H1 (cell line): ENCODE data around the gene GPR42. TPM values are rescaled to one million over a fixed set of nuclear protein-coding genes. Genes with fewer than 3 reads are reported as not detected.

Experiments used
- CTCF ChIA-PET: fragments of 300-600 bp; sonication (Branson Sonifier 250); formaldehyde crosslinking; loops from one replicate; lab custom pipeline; 2021; ENCODE audit not compliant: partially characterized antibody; lab: Charles Lee
- POLR2A ChIA-PET: fragments of 300-600 bp; sonication (Branson Sonifier 250); formaldehyde crosslinking; loops from one replicate; lab custom pipeline; 2021; ENCODE audit warnings: inconsistent platforms; ENCODE audit not compliant: partially characterized antibody; lab: Charles Lee
- DNase-seq, 2 experiments: peaks; one replicate each; pipeline versions ENCODE4 v3.0.0 to v3.0.0-alpha.2; 2010 to 2022; ENCODE audit warnings: low spot score in 2 of 2, low read depth in 1 of 2, mixed read lengths in 1 of 2
- FAIRE-seq: peaks from 2 replicates; lab custom pipeline; 2011; peaks lifted over from hg19 to GRCh38; lab: Jason Lieb, UNC
- H2AFZ ChIP-seq: 2 replicates; pipeline ENCODE4 v1.8.1; 2012; ENCODE audit warnings: low read length, inconsistent platforms
- H2AK5ac ChIP-seq: 2 replicates; pipeline ENCODE4 v1.6.1; 2013; ENCODE audit warnings: low read depth, low read length
- H2BK120ac ChIP-seq: replicated peaks from 2 replicates; pipeline ENCODE3; 2013; ENCODE audit warnings: low read depth, low read length, inconsistent platforms
- H2BK12ac ChIP-seq: 2 replicates; pipeline ENCODE4 v1.6.1; 2013; ENCODE audit warnings: low read depth, low read length
- H2BK15ac ChIP-seq: 2 replicates; pipeline ENCODE4 v1.6.1; 2013; ENCODE audit warnings: low read length
- H2BK20ac ChIP-seq: 2 replicates; pipeline ENCODE4 v1.6.1; 2013; ENCODE audit warnings: low read length
- H2BK5ac ChIP-seq: 2 replicates; pipeline ENCODE4 v1.6.1; 2013; ENCODE audit warnings: low read depth, low read length
- H3K14ac ChIP-seq: 2 replicates; pipeline ENCODE4 v1.6.1; 2013; ENCODE audit warnings: inconsistent platforms; ENCODE audit not compliant: insufficient read length
- H3K18ac ChIP-seq: 2 replicates; pipeline ENCODE4 v1.6.1; 2013; ENCODE audit warnings: low read length; ENCODE audit errors: extremely low read depth
- H3K23ac ChIP-seq: 2 replicates; pipeline ENCODE4 v1.6.1; 2013; ENCODE audit warnings: inconsistent platforms; ENCODE audit not compliant: insufficient read length
- H3K23me2 ChIP-seq: 2 replicates; pipeline ENCODE4 v1.6.1; 2013; ENCODE audit warnings: low read depth, low read length
- H3K27ac ChIP-seq: 2 replicates; pipeline ENCODE4 v1.6.1; 2011; ENCODE audit warnings: low read depth, low read length, inconsistent platforms
- H3K27me3 ChIP-seq, 4 experiments: replicated peaks in 1 of 4; 1 replicate in 1 of 4; 2 replicates in 3 of 4; pipeline versions ENCODE4 v1.6.1 to v1.8.1; 2011 to 2013; ENCODE audit warnings: low read length in 3 of 4, mild to moderate bottlenecking in 3 of 4, inconsistent platforms in 2 of 4, mixed read lengths in 2 of 4, moderate library complexity in 1 of 4; ENCODE audit not compliant: control insufficient read depth in 3 of 4, insufficient read depth in 3 of 4; ENCODE audit errors: extremely low read depth in 1 of 4
- H3K36me3 ChIP-seq, 4 experiments: 2 replicates each; pipeline versions ENCODE4 v1.6.1 to v1.8.1; 2011 to 2013; ENCODE audit warnings: mild to moderate bottlenecking in 4 of 4, low read length in 3 of 4, moderate library complexity in 2 of 4, control low read depth in 1 of 4, inconsistent platforms in 1 of 4; ENCODE audit not compliant: insufficient read depth in 4 of 4, control insufficient read depth in 2 of 4
- H3K4ac ChIP-seq: replicated peaks from 2 replicates; pipeline ENCODE3; 2013; ENCODE audit warnings: low read length, low read depth, mixed read lengths, inconsistent platforms; ENCODE audit not compliant: insufficient read length
- H3K4me1 ChIP-seq, 4 experiments: replicated peaks in 1 of 4; 1 replicate in 1 of 4; 2 replicates in 3 of 4; pipeline versions ENCODE4 v1.6.1 to v1.8.1; 2011 to 2013; ENCODE audit warnings: low read length in 3 of 4, inconsistent platforms in 2 of 4, mixed read lengths in 1 of 4; ENCODE audit not compliant: insufficient read depth in 4 of 4, control insufficient read depth in 3 of 4
- H3K4me2 ChIP-seq, 2 experiments: 2 replicates each; pipeline versions ENCODE4 v1.6.1 to v1.8.1; 2011 to 2013; ENCODE audit warnings: low read depth in 2 of 2, low read length in 2 of 2, control low read depth in 1 of 2, inconsistent platforms in 1 of 2, mild to moderate bottlenecking in 1 of 2; ENCODE audit not compliant: insufficient read depth in 1 of 2
- H3K4me3 ChIP-seq, 4 experiments: fragments of 200-600, 300-600 bp in 1 of 4; sonication (generic), shearing (Covaris generic), sonication (Bioruptor Twin) in 1 of 4; 2 replicates each; pipeline versions ENCODE4 v1.5.1 to v1.8.1; 2011 to 2016; ENCODE audit warnings: low read length in 4 of 4, low read depth in 3 of 4, control low read depth in 2 of 4, inconsistent platforms in 2 of 4, mild to moderate bottlenecking in 2 of 4, mixed read lengths in 1 of 4, moderate library complexity in 1 of 4; ENCODE audit not compliant: insufficient read depth in 2 of 4; ENCODE audit errors: extremely low read depth in 1 of 4
- H3K56ac ChIP-seq: replicated peaks from 2 replicates; pipeline ENCODE3; 2013; ENCODE audit warnings: low read depth, mild to moderate bottlenecking, mixed read lengths, low read length, inconsistent platforms; ENCODE audit not compliant: insufficient read length
- H3K79me1 ChIP-seq: 2 replicates; pipeline ENCODE4 v1.6.1; 2013; ENCODE audit warnings: low read depth, low read length, control low read depth
- H3K79me2 ChIP-seq, 2 experiments: 2 replicates each; pipeline versions ENCODE4 v1.6.1 to v1.8.1; 2012 to 2013; ENCODE audit warnings: low read length in 2 of 2, mild to moderate bottlenecking in 2 of 2, inconsistent platforms in 1 of 2; ENCODE audit not compliant: insufficient read depth in 2 of 2, control insufficient read depth in 1 of 2
- H3K9ac ChIP-seq, 4 experiments: replicated peaks in 1 of 4; 1 replicate in 1 of 4; 2 replicates in 3 of 4; pipeline versions ENCODE4 v1.6.1 to v1.8.1; 2011 to 2013; ENCODE audit warnings: low read depth in 3 of 4, low read length in 3 of 4, control low read depth in 2 of 4, mild to moderate bottlenecking in 2 of 4, moderate library complexity in 2 of 4, inconsistent platforms in 1 of 4; ENCODE audit errors: extremely low read depth in 1 of 4
- H3K9me3 ChIP-seq, 2 experiments: 2 replicates each; pipeline versions ENCODE4 v1.6.1 to v1.8.1; 2012 to 2013; ENCODE audit warnings: mild to moderate bottlenecking in 2 of 2, moderate library complexity in 2 of 2, control low read depth in 1 of 2, inconsistent platforms in 1 of 2, low read depth in 1 of 2, low read length in 1 of 2, mixed read lengths in 1 of 2; ENCODE audit not compliant: insufficient read depth in 2 of 2
- H4K20me1 ChIP-seq, 2 experiments: replicated peaks in 1 of 2; 2 replicates each; pipeline versions ENCODE3 to v1.8.1; 2011 to 2013; ENCODE audit warnings: inconsistent platforms in 2 of 2, low read length in 2 of 2, mild to moderate bottlenecking in 1 of 2; ENCODE audit not compliant: insufficient read depth in 2 of 2, control insufficient read depth in 1 of 2
- H4K5ac ChIP-seq: 2 replicates; pipeline ENCODE4 v1.6.1; 2013; ENCODE audit warnings: low read length, low read depth, mixed read lengths, inconsistent platforms; ENCODE audit not compliant: insufficient read length
- H4K8ac ChIP-seq: 2 replicates; pipeline ENCODE4 v1.8.0; 2013; ENCODE audit warnings: mild to moderate bottlenecking, moderate library complexity, low read length, inconsistent platforms; ENCODE audit not compliant: insufficient read depth; ENCODE audit errors: extremely low read depth
- H4K91ac ChIP-seq: replicated peaks from 2 replicates; pipeline ENCODE3; 2013; ENCODE audit warnings: low read length, mixed read lengths, inconsistent platforms; ENCODE audit not compliant: insufficient read length
- WGBS, 2 experiments: shearing (Covaris generic) in 1 of 2; methylation state at CpG; one replicate each; pipeline versions ENCODE4 v1.1.6 to v1.1.7; 2013 to 2015; ENCODE audit warnings: low lambda C conversion rate in 2 of 2, mixed read lengths in 2 of 2, inconsistent platforms in 1 of 2, low coverage in 1 of 2, missing lambda C conversion rate in 1 of 2; ENCODE audit not compliant: insufficient replicate concordance in 2 of 2, insufficient coverage in 1 of 2, insufficient read length in 1 of 2; ENCODE audit errors: extremely low coverage in 1 of 2, missing lambda C conversion rate in 1 of 2; 5-methylcytosine and 5-hydroxymethylcytosine counted together
- polyA plus RNA-seq, 7 experiments: library from polyadenylated mRNA; depleted of rRNA in 3 of 7; stranded (reverse) in 5 of 7; unstranded in 2 of 7; fragments of >200 nt in 5 of 7; fragments of 200-250 nt in 2 of 7; gene quantifications; 1 replicate in 5 of 7; 2 replicates in 1 of 7; 4 replicates in 1 of 7; pipeline versions ENCODE4 v1.2.1 to v1.2.3, GENCODE V29; 2011 to 2013; ENCODE audit warnings: missing spikeins in 2 of 7, mixed read lengths in 2 of 7
- total RNA-seq: library from RNA; stranded (reverse); fragmentation: NEBNext Ultra II Directional; extraction: Animal tissue kit (Norgen Biotek cat#: 25700); gene quantifications from 2 replicates; pipeline ENCODE4 v1.2.1, GENCODE V29; 2021

GPR42 gene
- total and polyA plus RNA-seq, 2 of the 8 experiments (the other 6 are each of a cell fraction or from before 2014, with no cell fraction given), result not detected

DNA sequence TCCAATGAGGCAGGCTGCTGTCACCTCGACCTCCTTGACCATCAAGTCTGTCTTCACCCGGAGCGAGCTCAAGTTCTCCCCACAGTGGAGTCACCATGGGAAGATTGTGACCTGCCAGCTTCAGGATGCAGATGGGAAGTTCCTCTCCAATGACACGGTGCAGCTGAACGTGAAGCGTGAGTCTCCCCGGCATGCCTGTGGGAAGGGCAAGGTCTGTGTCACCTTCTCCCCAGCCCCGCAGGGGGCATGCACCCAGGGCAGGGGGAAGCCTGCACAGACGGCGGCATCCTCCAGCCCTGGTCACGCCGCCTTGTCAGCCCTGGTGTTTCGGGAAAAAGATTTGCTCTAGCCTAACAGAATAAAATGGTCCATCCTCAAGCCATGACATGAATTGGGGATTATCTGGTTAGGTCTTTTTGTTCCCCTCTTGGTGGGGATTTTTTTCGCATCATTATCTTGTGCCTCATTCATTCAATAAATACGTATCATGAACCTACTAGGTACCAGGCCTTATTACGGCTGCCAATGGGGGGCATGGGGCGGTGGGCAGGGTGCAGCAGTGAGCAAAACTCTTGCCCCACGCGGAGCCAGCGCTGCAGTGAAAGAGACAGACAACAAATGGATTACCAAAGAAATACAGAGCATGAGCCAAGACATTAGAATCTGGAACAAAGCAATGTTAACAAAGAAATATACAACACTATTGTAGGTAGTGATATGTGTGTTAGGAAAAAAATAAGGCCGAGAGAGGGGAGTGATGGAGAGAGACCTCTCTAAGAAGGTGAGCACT is 34.5 kb upstream of the GPR42 start:
- H3K9me3 ChIP-seq, result no peaks in the 10 kb centered on the region
- no peak overlapping the region for H2BK12ac ChIP-seq
- 90% methylated on average over 21 of the region's 21 CpGs; no CpG with 5 or more reads in 1 of the 2 experiments for WGBS, 2 experiments
- no peak overlapping the region for H4K5ac ChIP-seq
- DNase-seq (no peak), FAIRE-seq (no peak)
- H3K4me3 ChIP-seq, result no peak overlapping the region
- H4K20me1 ChIP-seq, result no peaks in the 10 kb centered on the region
- no peak overlapping the region for H2AK5ac ChIP-seq
- no peak overlapping the region for H3K4ac ChIP-seq
- H3K79me1 ChIP-seq, result no peaks in the 10 kb centered on the region
- no peaks in the 10 kb centered on the region for H3K79me2 ChIP-seq
- H3K4me1 ChIP-seq, result no peaks in the 10 kb centered on the region
- no peak overlapping the region for H3K9ac ChIP-seq
- no peak overlapping the region for H4K91ac ChIP-seq
- no peak overlapping the region for H3K27ac ChIP-seq
- H2AFZ ChIP-seq, result no peak overlapping the region
- no peak overlapping the region for H4K8ac ChIP-seq
- H3K4me2 ChIP-seq, result no peak overlapping the region
- no peaks in the 10 kb centered on the region for H3K27me3 ChIP-seq
- H3K23me2 ChIP-seq, result no peaks in the 10 kb centered on the region
- no peak overlapping the region for H2BK120ac ChIP-seq
- no peak overlapping the region for H3K14ac ChIP-seq
- no peaks in the 10 kb centered on the region for H3K36me3 ChIP-seq
- no peak overlapping the region for H3K18ac ChIP-seq
- no peak overlapping the region for H2BK20ac ChIP-seq
- no peak overlapping the region for H3K23ac ChIP-seq
- H2BK15ac ChIP-seq, result no peak overlapping the region
- ChIA-PET POLR2A (interaction anchor here (1.0 kb wide), 1 partner anchor 42 kb away, joined by 3 read pairs; no protein-coding TSS in a partner anchor), CTCF (interaction anchor here (0.6 to 1.0 kb wide), 2 partner anchors 12 to 43 kb away, joined by 3 read pairs; no protein-coding TSS in a partner anchor)
- H3K56ac ChIP-seq, result no peak overlapping the region
- no peak overlapping the region for H2BK5ac ChIP-seq
